OCI-M1 (cell line): ENCODE data around the gene CHAF1A.
A peak's percentile ranks its signal among the peaks of the same experiment; 100 is the strongest.

Experiments
- DNase-seq: peaks from one replicate; lab custom pipeline; 2025; lab: John Stamatoyannopoulos, UW

CHAF1A gene

GRCh38 chr19:4456476-4456842, 54.0 kb downstream of the CHAF1A start:
- peak; percentile 38 for DNase-seq

GRCh38 chr19:4456843-4457653, 54.6 kb downstream of the CHAF1A start:
- peak; percentile 60 for DNase-seq

- DNase-seq: peak; percentile 94
These were observed 55.4 kb downstream of the CHAF1A start, which contains the start of gene UBXN6 for GRCh38 chr19:4457654-4458395. UBXN6 (minus strand) TSS chr19:4457794; CDS start chr19:4457697, 97 bp downstream.

GRCh38 chr19:4464815-4465581, 62.6 kb downstream of the CHAF1A start:
- DNase-seq: no peak

GRCh38 chr19:4467835-4468234, 65.4 kb downstream of the CHAF1A start:
- DNase-seq: no peak

- peak; percentile 100 for DNase-seq
These were observed 69.1 kb downstream of the CHAF1A start for GRCh38 chr19:4471403-4472173.

- no peak for DNase-seq
These were observed 69.9 kb downstream of the CHAF1A start, which contains the start of gene HDGFL2 for GRCh38 chr19:4472174-4472974. HDGFL2 (plus strand) TSS chr19:4472297; CDS start chr19:4472351, 54 bp downstream.

GRCh38 chr19:4473011-4473762, 70.7 kb downstream of the CHAF1A start:
- DNase-seq: no peak

- DNase-seq: no peak
These were observed 71.5 kb downstream of the CHAF1A start for GRCh38 chr19:4473763-4474513.

GRCh38 chr19:4474514-4475022, 72.1 kb downstream of the CHAF1A start:
- no peak for DNase-seq

- DNase-seq: no peak
These were observed 74.8 kb downstream of the CHAF1A start for GRCh38 chr19:4477034-4477801.

- DNase-seq: no peak
These were observed 80.4 kb downstream of the CHAF1A start for GRCh38 chr19:4482721-4483364.

- DNase-seq: no peak
These were observed 80.9 kb downstream of the CHAF1A start for GRCh38 chr19:4483385-4483784.

GRCh38 chr19:4487572-4487971, 85.1 kb downstream of the CHAF1A start:
- DNase-seq: no peak

- no peak for DNase-seq
These were observed 86.1 kb downstream of the CHAF1A start for GRCh38 chr19:4488496-4488895.

GRCh38 chr19:4491446-4491845, 89.0 kb downstream of the CHAF1A start:
- no peak for DNase-seq

GRCh38 chr19:4492337-4493103, 90.1 kb downstream of the CHAF1A start:
- DNase-seq: no peak
